NCI-H1417 (cell line): ENCODE measurements around the gene ISCA2.
A peak's percentile ranks its signal among the peaks of the same experiment; 100 is the strongest.
"Not testable (repeated sequence)": the region's sequence is repeated elsewhere in the genome, so short reads cannot be mapped to it uniquely, and the experiment has no call there.

Experiments
- DNase-seq, 3 experiments: peaks; one replicate each; lab custom pipeline; 2025; lab: John Stamatoyannopoulos, UW

Gene ISCA2, protein sequence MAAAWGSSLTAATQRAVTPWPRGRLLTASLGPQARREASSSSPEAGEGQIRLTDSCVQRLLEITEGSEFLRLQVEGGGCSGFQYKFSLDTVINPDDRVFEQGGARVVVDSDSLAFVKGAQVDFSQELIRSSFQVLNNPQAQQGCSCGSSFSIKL

GRCh38 chr14:74493343-74494261, at the start of gene ISCA2:
Gene ISCA2 (plus strand): TSS chr14:74493765. CDS start chr14:74493775, 10 bp downstream.
- DNase-seq = peak; percentile 99 to 100 (median 99)

- no peak for DNase-seq
These were observed 48.7 kb upstream of the ISCA2 start for GRCh38 chr14:74444866-74445265.

GRCh38 chr14:74454397-74454796, 39.2 kb upstream of the ISCA2 start:
- not testable (repeated sequence) for DNase-seq

DNA sequence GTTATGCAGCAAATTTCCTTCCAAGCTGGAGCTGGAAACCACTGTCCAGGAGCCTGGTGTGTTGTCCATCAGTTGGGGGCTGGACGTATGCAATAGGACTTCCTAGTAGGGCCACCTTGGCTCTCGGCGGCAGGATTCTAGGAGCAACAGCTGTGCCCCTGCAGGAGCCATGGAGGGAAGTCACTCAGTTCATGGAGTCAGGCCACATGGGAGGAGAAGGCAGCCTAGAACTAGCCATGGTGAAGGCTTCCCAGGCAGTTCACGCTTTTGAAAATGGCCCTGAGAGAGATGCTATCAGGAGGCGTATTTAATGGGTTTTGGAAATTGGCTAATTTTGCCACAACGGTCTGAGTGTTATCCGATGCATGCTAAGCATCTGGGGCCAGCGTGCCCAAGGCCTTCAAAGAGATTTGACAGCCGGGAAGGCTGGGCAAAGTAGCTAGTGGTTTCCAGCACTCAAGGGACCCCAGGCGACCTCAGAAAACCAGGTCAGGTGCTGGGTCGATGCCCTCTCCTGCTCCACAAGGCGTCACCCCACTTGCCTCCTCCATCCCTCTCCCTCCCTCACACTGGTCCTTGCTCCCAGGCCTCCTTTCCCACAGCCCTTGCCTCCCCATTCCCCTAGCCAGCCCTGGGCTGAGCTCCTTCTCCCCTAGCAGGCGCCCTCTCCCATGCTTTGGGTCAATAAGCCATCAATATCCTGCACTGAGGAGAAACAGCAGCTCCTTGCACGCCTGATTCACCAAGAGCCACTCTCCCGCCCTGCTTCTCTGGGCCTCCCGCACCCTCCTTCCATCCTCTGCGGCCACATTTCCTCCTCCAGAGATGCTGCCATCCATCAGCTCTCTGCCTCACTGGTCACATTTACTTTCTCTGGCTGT, 36.6 kb upstream of the ISCA2 start:
- no peak for DNase-seq

GRCh38 chr14:74457565-74457895, 36.0 kb upstream of the ISCA2 start:
- peak in 1 of 3 experiments; percentile 33 for DNase-seq

- peak in 1 of 3 experiments; percentile 8 for DNase-seq
These were observed 34.1 kb upstream of the ISCA2 start for GRCh38 chr14:74459289-74459946.

- DNase-seq = no peak
These were observed 33.6 kb upstream of the ISCA2 start for GRCh38 chr14:74459976-74460375.

GRCh38 chr14:74462993-74463392, 30.6 kb upstream of the ISCA2 start:
- no peak for DNase-seq

GRCh38 chr14:74463697-74464096, 29.9 kb upstream of the ISCA2 start:
- no peak for DNase-seq

- DNase-seq = no peak
These were observed 28.8 kb upstream of the ISCA2 start for GRCh38 chr14:74464785-74465184.

DNA sequence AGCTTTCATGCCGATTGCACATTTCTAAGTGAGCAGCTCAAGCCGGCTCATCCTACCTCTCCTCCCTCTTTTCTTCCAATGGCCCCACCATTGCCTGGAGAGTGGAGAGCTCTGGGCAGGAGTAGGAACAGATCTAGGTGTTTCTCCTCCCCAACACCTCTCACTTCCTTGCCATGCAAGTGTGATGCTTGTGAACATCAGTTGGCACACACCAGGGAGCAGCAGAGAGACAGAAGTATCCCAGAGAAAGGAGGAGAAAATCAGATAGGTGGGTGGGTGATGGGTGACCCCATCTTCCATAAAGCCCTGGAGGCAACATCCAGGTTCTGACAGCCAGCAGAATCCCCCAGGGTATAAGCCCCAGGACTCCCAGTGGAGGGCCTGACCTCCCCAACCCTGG, 28.2 kb upstream of the ISCA2 start:
- DNase-seq = no peak

DNA sequence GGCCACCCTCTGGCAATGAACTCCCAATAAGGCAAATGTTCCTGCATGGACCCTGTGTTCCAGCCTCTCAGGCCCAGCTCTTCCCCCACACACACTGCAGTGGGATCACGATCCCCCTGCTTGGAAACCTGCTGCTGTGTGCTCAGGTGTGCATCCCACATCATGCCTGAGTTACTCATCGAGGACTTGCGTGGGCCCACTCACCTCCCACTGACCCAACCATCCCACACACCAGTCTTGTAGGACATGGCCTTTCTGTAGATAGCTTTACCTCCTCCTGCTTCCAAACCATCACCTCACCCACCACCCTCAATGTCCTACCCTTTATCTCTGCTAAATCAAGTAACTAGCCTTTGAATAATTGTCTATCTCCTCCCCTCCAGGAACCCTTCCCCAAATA, 25.1 kb upstream of the ISCA2 start:
- DNase-seq = no peak

- DNase-seq = no peak
These were observed 23.7 kb upstream of the ISCA2 start for GRCh38 chr14:74469548-74470518.

- DNase-seq = no peak
These were observed 21.0 kb upstream of the ISCA2 start for GRCh38 chr14:74472601-74473000.

DNA sequence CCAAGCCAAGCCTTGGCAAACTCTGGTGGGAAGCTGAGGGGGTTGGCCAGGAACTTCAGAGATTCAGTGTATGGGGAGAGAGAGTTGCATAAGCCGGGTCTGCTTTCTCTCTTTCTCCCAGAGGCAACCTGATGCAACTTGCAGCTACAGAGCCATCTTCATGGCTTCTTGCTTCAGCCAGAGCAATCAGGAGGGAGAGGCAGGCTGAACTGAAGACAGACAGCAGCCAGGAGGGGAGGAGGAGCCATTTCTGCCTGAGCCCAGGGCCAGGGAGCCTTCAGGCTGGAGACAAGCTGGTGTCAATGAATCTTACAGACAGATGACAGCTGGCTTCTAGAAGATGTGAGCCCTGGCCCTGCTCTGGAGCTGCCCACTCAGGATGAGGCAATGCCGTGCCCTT, 19.2 kb upstream of the ISCA2 start:
- no peak for DNase-seq

DNA sequence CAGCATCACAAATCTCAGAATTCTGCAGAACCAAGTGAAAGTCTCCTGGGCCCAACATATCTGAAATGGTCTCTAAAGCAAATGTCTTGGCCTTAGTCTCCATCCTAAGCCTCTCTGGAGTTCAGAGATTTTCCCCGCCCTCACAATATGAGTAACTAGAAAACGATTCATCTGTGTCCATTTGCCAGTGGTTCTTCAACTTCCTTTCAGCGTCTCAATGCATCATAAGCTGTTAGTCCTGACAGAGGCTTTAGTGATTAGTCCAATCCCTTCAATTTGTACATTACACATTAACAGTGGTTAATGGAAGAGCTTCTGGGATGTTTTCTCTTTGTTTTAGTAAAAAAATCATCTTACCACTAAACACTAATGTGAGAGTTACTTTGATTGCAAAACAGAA, 17.9 kb upstream of the ISCA2 start:
- no peak for DNase-seq

GRCh38 chr14:74476107-74476506, 17.5 kb upstream of the ISCA2 start:
- no peak for DNase-seq

DNA sequence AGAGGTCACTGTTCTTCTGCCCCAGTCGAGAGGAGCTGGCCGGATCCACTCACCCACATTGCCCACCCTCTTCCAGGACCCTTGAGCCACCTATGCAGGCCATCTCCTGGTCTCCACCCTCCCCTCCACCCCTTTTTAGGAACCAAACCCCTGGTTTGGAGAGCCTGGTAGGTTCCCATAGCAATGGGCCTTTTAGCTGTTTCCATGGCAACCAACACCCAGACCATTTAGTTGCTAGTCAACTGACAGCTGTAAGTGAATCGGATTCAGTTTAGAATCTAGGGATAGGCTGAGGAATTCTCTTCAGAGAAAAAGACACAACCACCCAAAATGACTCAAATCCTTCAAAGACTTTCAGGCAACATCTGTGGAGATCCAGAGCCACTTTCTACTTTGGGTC, 17.0 kb upstream of the ISCA2 start:
- DNase-seq = peak in 1 of 3 experiments; percentile 16

- DNase-seq = peak; percentile 10 to 65 (median 12)
These were observed 14.4 kb upstream of the ISCA2 start for GRCh38 chr14:74478996-74479635.

DNA sequence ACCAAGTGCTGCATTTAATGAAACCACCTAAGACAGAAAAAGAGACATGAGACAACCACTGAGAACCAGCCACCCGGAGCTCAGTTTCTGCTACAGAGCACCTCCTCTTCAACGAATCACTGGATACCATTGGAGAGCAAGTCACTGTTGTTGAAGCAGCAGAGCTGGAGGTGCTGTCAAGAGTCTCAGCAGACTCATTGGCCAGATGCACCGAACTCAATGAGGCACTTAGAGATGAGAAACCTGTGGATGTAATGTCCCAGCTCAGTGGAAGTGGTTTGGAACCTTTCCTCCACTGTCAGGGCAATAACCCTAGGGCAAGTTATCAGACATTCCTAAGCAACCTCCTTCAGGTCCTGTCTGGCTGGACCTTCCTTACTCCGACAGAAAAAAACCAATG, 13.5 kb upstream of the ISCA2 start:
- DNase-seq = no peak
